ENCODE data around the gene LMBR1.
"Not testable (repeated sequence)": the region's sequence is repeated elsewhere in the genome, so short reads cannot be mapped to it uniquely, and the experiment has no call there.

LMBR1 gene

GRCh38 chr7:156752367-156753228, 140.4 kb downstream of the LMBR1 start:
- no peak for FAIRE-seq

- no peak for FAIRE-seq
Measured at GRCh38 chr7:156751319-156751718, 141.7 kb downstream of the LMBR1 start.

DNA sequence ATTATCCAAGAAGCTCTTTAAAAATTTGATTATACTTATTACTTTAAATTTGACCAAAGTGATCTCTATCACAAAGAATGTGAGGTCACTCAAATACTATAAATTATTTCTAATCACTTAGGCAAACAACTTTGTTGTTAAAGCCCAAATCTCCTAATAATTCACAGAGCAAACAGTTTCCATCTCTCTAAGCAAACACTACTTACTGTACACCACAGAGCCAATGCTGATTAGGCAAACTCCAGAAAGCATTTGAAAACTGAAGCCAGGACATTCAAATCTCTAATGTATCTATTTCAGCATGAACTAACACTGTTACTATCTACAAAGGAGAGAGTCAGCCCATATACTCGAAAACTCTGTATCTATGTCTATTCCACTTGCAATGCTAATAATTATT, 145.3 kb downstream of the LMBR1 start:
- FAIRE-seq: no peak

- no peak for FAIRE-seq
Measured at GRCh38 chr7:156746891-156747290, 146.1 kb downstream of the LMBR1 start.

GRCh38 chr7:156739596-156739995, 153.4 kb downstream of the LMBR1 start:
- FAIRE-seq: no peak

DNA sequence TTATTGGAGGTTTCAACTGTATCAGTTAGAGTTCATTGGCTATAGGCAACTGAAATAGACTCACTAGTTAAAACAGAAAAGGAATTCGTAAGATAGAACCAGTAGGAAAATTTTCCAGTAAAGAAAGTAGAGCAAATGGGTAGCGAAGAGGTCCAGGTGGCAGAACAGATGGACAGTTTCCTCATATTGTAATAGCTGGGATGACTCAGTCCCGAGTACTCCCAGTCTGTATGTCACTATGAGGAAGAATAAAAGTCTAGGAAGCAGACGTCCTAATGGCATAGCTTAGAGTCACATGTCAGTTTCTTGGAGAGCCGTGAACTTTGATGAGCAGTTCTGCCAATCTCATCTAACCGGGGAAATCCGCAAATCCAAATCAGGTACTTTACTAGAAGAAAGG, 157.1 kb downstream of the LMBR1 start:
- FAIRE-seq: no peak

DNA sequence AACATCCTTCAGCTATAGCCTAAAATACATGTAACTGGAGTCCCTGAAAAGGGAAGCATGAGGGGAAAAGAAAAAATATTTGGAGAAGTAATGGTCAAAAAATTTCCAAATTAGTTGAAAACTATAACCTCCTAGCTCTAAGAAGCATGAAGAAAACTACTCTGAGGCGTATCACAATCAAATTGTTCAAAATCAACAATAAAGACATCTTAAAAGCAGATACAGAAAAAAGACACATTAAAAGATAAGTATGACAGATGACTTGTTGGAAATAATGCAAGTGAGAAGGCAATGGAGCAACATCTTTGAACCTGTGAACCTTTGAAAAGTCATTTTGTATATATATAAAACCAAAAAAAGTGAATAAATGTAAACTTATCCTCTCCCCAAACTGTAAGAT, 159.3 kb downstream of the LMBR1 start:
- FAIRE-seq: no peak

GRCh38 chr7:156732091-156732625, 160.8 kb downstream of the LMBR1 start:
- FAIRE-seq: no peak

- FAIRE-seq: no peak
Measured at GRCh38 chr7:156731651-156732050, 161.3 kb downstream of the LMBR1 start.

- no peak for FAIRE-seq
Measured at GRCh38 chr7:156725936-156726335, 167.0 kb downstream of the LMBR1 start.

- no peak for FAIRE-seq
Measured at GRCh38 chr7:156725073-156725472, 167.9 kb downstream of the LMBR1 start.

GRCh38 chr7:156722043-156722826, 170.7 kb downstream of the LMBR1 start:
- FAIRE-seq: no peak

- FAIRE-seq: no peak
Measured at GRCh38 chr7:156703773-156704482, 189.1 kb downstream of the LMBR1 start.

DNA sequence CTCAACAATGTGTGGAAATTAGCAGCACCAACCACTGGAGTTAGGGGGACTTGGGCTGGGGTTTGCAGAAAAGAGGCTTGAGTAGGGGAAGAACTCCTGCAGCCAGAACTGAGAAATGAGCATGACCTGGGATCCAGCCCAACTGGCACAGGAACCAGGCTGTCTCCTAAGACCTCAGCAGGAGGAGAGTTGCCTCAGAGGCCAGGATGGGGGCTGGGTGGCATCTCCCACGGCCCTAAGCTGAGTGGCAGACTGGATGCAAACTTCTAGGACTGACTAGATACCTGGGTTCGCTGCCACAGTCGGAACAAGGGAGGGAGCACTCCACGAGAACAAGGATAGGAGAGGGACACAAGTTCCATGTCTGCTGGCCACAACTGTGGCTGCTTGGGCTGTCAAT, 189.8 kb downstream of the LMBR1 start:
- FAIRE-seq: no peak

DNA sequence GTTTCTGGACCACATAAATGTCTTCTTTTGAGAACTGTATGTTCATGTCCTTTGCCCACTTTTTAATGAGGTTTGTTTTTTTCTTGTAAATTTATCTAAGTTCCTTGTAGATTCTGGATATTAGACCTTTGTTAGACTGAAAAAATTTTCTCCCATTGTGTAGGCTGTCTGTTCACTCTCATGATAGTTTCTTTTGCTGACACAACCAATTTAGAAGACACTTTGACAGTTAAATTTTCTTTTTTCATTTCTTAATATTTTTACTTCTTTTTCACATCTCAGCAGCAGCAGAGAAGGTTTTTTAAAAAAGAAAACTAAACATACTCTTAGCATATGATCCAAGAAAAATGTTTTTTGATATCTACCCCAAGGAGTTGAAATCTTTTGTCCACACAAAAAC, 190.6 kb downstream of the LMBR1 start:
- no peak for FAIRE-seq

GRCh38 chr7:156701787-156702186, 191.2 kb downstream of the LMBR1 start:
- not testable (repeated sequence) for FAIRE-seq

DNA sequence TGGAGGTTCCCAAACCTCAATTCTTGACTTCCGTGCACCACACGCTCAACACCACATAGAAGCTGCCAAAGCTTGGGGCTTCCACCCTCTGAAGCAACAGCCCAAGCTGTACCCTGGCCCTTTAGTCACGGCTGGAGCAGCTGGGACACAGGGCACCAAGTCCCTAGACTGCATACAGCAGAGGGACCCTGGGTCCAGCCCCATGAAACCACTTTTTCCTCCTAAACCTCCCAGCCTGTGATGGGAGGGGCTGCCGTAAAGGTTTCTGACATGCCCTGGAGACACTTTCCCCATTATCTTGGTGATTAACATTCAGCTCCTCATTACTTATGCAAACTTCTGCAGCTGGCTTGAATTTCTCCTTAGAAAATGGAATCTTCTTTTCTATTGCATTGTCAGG, 194.5 kb downstream of the LMBR1 start:
- FAIRE-seq: not testable (repeated sequence)

GRCh38 chr7:156697283-156697682, 195.7 kb downstream of the LMBR1 start:
- FAIRE-seq: not testable (repeated sequence)

DNA sequence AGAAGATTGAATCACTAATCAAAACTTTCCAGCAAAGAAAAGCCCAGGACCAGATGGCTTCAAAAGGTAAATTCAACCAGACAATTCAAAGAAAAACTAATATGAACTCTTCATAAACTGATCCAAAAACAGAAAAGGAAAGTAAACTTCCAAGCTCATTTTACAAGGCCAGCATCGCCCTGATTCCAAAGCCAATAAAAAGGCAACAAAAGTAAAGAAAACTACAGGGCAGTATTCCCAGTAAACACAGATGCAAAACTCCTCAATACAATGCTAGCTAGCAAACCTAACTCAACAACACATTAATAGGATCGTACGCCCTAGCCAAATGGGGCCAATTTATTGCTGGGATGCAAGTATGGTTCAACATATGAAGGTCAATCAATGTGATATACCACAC, 199.4 kb downstream of the LMBR1 start:
- no peak for FAIRE-seq

DNA sequence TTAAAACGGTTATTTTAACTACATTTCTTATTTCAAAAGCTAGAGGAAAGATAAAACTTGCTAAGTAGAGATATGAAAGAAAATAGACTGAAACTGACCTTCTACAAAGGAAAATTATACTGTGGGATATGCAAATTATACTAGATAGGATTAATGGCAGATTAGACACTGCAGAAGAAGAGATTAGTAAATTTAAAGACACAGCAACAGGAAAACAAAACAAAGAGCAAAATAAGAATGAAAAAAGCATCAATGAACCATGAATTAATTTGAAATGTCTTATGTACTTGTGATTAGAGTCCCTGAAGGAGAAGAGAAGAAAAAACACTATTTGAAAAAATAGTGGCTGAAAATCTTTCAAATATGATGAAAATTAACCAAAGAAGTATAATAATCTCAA, 200.1 kb downstream of the LMBR1 start:
- no peak for FAIRE-seq

DNA sequence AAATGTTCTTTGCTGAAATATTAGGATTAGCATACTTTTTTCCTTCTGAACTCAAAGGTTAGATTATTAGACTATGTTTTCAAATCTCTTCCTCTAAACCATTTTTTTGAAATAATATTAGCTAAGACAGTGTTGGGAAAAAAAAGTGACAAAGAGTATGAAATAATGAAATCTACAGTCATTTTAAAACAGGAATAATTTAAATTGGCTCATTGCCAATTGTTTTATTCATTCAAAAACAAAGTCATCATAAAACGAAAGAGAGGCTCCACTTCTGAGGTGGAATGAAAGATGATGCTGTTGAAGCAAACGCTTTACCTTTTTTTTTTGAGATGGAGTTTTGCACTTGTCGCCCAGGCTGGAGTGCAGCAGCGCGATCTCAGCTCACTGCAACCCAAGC, 201.2 kb downstream of the LMBR1 start:
- no peak for FAIRE-seq

- no peak for FAIRE-seq
Measured at GRCh38 chr7:156684661-156685060, 208.3 kb downstream of the LMBR1 start.

- no peak for FAIRE-seq
Measured at GRCh38 chr7:156684251-156684650, 208.7 kb downstream of the LMBR1 start.

Measured in colon (tissue), 2 donors.